GM23338 (cell line): Measurements from ENCODE around the gene OXER1.

Source experiments
- CREB1 ChIP-seq: fragments of 250-450 bp; sonication (Bioruptor Pico); IDR thresholded peaks from 2 replicates; pipeline ENCODE4 v1.5.0; 2020; ENCODE audit warnings: low read depth, mild to moderate bottlenecking, moderate library complexity
- EZH2phosphoT487 ChIP-seq: fragments of 200-600 bp; sonication (generic); IDR thresholded peaks from one replicate; pipeline ENCODE4 v1.8.1; 2018; ENCODE audit warnings: antibody characterized with exemption; ENCODE audit not compliant: unreplicated experiment
- REST ChIP-seq: IDR thresholded peaks from one replicate; pipeline ENCODE4 v1.6.1; 2018; ENCODE audit warnings: antibody characterized with exemption; ENCODE audit not compliant: unreplicated experiment
- TF ChIP-seq, protein P1 (sequence below), 2 experiments: fragments of 200-600 bp in 1 of 2; sonication (generic) in 1 of 2; conservative IDR thresholded peaks; 2 replicates each; pipeline versions ENCODE4 v1.5.1 to v1.6.1; 2016 to 2017; ENCODE audit warnings: antibody characterized with exemption in 2 of 2, low read depth in 2 of 2, mild to moderate bottlenecking in 2 of 2, moderate library complexity in 1 of 2

DNA sequence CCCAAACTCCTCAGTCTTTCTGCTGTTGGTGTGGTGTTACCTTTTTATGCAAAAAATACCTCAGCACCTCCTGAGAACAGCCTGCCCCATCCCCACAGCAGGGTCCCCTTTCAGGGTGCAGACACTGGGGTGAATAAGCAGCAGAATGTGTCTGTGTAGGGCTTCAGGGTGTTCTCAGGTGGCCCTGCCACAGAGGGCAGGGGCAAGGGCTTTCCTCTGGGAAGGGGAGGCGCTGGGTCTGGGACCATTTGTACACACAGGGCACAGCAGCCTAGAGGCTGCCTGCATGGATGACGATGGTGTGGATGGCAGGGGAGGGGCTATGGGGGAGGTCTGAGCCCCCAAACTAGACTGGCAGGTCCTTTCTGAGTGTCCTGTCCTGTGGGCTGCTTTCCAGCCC, 25.8 kb upstream of the OXER1 start:
- TF ChIP-seq, protein P1, sequence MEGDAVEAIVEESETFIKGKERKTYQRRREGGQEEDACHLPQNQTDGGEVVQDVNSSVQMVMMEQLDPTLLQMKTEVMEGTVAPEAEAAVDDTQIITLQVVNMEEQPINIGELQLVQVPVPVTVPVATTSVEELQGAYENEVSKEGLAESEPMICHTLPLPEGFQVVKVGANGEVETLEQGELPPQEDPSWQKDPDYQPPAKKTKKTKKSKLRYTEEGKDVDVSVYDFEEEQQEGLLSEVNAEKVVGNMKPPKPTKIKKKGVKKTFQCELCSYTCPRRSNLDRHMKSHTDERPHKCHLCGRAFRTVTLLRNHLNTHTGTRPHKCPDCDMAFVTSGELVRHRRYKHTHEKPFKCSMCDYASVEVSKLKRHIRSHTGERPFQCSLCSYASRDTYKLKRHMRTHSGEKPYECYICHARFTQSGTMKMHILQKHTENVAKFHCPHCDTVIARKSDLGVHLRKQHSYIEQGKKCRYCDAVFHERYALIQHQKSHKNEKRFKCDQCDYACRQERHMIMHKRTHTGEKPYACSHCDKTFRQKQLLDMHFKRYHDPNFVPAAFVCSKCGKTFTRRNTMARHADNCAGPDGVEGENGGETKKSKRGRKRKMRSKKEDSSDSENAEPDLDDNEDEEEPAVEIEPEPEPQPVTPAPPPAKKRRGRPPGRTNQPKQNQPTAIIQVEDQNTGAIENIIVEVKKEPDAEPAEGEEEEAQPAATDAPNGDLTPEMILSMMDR (conservative IDR thresholded peaks at IDR 0.05; ENCODE audit: low read depth in 2 of 2) = no peak
- TF ChIP-seq EZH2phosphoT487 = no peak
- TF ChIP-seq CREB1 (CRISPR knock-in tag) = no peak
- no peak for TF ChIP-seq REST
